ENCODE data around the gene SGSH.

SGSH gene

DNA sequence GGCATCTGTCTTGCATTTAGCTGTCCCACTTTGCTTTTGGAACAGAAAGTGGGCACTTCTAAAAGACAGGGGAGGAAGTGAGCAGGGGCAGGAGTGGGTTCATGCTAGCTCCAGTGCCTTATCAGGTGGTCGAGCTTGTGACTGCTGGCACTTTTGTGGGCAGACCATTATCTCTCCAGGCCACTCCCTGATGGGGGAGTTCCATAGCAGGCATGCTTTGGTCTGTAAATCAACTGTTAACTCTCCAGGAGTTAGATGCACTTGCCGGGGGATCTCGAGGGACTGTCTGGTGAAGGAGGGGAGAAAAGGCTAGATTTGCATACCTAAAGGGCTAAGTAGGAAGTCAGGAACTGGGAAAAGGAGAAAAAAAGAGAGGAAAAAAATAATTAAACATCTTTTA lies 59.6 kb downstream of the SGSH start:
- TF ChIP-seq SUZ12 (IDR thresholded peaks at IDR 0.05; ENCODE audit: extremely low read depth, insufficient read depth, insufficient read length) (no peak), ZNF274 (IDR thresholded peaks at IDR 0.05; ENCODE audit: low read depth, low read length) (no peak), YY1 (IDR thresholded peaks at IDR 0.05; ENCODE audit: insufficient read depth, insufficient read length) (no peak)
- Histone ChIP-seq H3K36me3 (ENCODE audit: insufficient read depth, insufficient read length, low read length) (no peaks in the 10 kb centered on the region), H3K27me3 (ENCODE audit: insufficient read depth, insufficient read length) (no peaks in the 10 kb centered on the region), H3K4me1 (ENCODE audit: insufficient read depth, insufficient read length) (peaks cover 8% of the 10 kb centered on the region), H3K9me3 (ENCODE audit: insufficient read depth, low read length) (peaks cover 28% of the 10 kb centered on the region), H3K4me3 (ENCODE audit: insufficient read length, low read depth) (no peak overlapping the region), H3K9ac (ENCODE audit: insufficient read length, low read depth) (peak overlapping the region; percentile 64)
- DNase-seq (ENCODE audit: low read depth, low spot score), result no peak
